SU-DHL-6 (cell line): Measurements from ENCODE around the gene USP17L27.
"Not testable (repeated sequence)": the region's sequence is repeated elsewhere in the genome, so short reads cannot be mapped to it uniquely, and the experiment has no call there.

ENCODE experiments used
- CTCF ChIP-seq: fragments of 200-600 bp; sonication (generic); IDR thresholded peaks from one replicate; pipeline ENCODE4 v1.5.1; 2017; ENCODE audit warnings: antibody characterized with exemption, mild to moderate bottlenecking, low read length, moderate library complexity; ENCODE audit not compliant: insufficient read depth, poor library complexity, severe bottlenecking
- EZH2phosphoT487 ChIP-seq: fragments of 200-600 bp; sonication (generic), shearing (Covaris generic); conservative IDR thresholded peaks from 2 replicates; pipeline ENCODE4 v1.6.1; 2018; ENCODE audit warnings: mild to moderate bottlenecking, antibody characterized with exemption, low read length, moderate library complexity, mixed read lengths

GRCh38 chr4:9381012-9381534 lies 37.1 kb downstream of the USP17L27 start:
- TF ChIP-seq CTCF, EZH2phosphoT487: not testable (repeated sequence)
